Measurements from ENCODE around the gene CD276.

GRCh38 chr15:73648014-73648295 lies 36.2 kb upstream of the CD276 start:
- no peak for TF ChIP-seq CTCF (IDR thresholded peaks at IDR 0.05; ENCODE audit: low read depth, low read length)
- TF ChIP-seq EZH2phosphoT487 (IDR thresholded peaks at IDR 0.05; ENCODE audit: low read depth): no peak
